Tibial nerve (tissue), 3 donors: Measurements from ENCODE around the gene ACTR6.

ENCODE experiments used
- CTCF ChIP-seq, 5 experiments: fragments of 200-600 bp in 3 of 5; fragments of 450-650 bp in 2 of 5; sonication (generic) in 3 of 5; IDR thresholded peaks; one replicate each; pipeline ENCODE4 v1.5.1; 2016 to 2019; ENCODE audit warnings: antibody characterized with exemption in 5 of 5, mild to moderate bottlenecking in 3 of 5, moderate library complexity in 2 of 5
- POLR2A ChIP-seq, 2 donors: fragments of 450-650 bp; IDR thresholded peaks; one replicate each; pipeline ENCODE4 v1.6.1; 2017; ENCODE audit warnings: antibody characterized with exemption in 2 of 2, mild to moderate bottlenecking in 2 of 2, moderate library complexity in 2 of 2

GRCh38 chr12:100249941-100250340 lies 49.3 kb downstream of the ACTR6 start:
- TF ChIP-seq CTCF (IDR thresholded peaks at IDR 0.05) (no peak), POLR2A (IDR thresholded peaks at IDR 0.05) (no peak)
